GM19025 (cell line): Measurements from ENCODE around the gene HNRNPLL.
"Not testable (repeated sequence)": the region's sequence is repeated elsewhere in the genome, so short reads cannot be mapped to it uniquely, and the experiment has no call there.

Experiments used
- ATAC-seq: cut with Tn5 transposase; IDR thresholded peaks from one replicate; pipeline ENCODE4 v1.9.1; 2021; ENCODE audit warnings: mild to moderate bottlenecking, low read depth, moderate library complexity; ENCODE audit not compliant: unreplicated experiment

Gene HNRNPLL

GRCh38 chr2:38602732-38603401 lies at the start of gene HNRNPLL:
TSS of gene HNRNPLL (minus strand) at chr2:38602928. CDS start at chr2:38602626, 302 bp downstream.
- ATAC-seq = peak; percentile 66

- ATAC-seq = no peak
Measured at GRCh38 chr2:38650717-38651116, 48.0 kb upstream of the HNRNPLL start.

GRCh38 chr2:38650012-38650411 lies 47.3 kb upstream of the HNRNPLL start:
- no peak for ATAC-seq

GRCh38 chr2:38649176-38649728 lies 46.5 kb upstream of the HNRNPLL start:
- ATAC-seq = no peak

GRCh38 chr2:38648107-38648761 lies 45.5 kb upstream of the HNRNPLL start:
- ATAC-seq = no peak

- not testable (repeated sequence) for ATAC-seq
Measured at GRCh38 chr2:38643683-38644511, 41.2 kb upstream of the HNRNPLL start.

- no peak for ATAC-seq
Measured at GRCh38 chr2:38643021-38643671, 40.4 kb upstream of the HNRNPLL start.

GRCh38 chr2:38642373-38643017 lies 39.8 kb upstream of the HNRNPLL start:
- ATAC-seq = not testable (repeated sequence)

- no peak for ATAC-seq
Measured at GRCh38 chr2:38636069-38636468, 33.3 kb upstream of the HNRNPLL start.

- ATAC-seq = no peak
Measured at GRCh38 chr2:38635139-38635538, 32.4 kb upstream of the HNRNPLL start.

GRCh38 chr2:38634684-38635083 lies 32.0 kb upstream of the HNRNPLL start:
- peak; percentile 79 for ATAC-seq

- ATAC-seq = no peak
Measured at GRCh38 chr2:38633895-38634294, 31.2 kb upstream of the HNRNPLL start.

GRCh38 chr2:38632980-38633379 lies 30.3 kb upstream of the HNRNPLL start:
- no peak for ATAC-seq

GRCh38 chr2:38631976-38632375 lies 29.2 kb upstream of the HNRNPLL start:
- ATAC-seq = no peak

GRCh38 chr2:38629684-38630083 lies 27.0 kb upstream of the HNRNPLL start:
- ATAC-seq = no peak

GRCh38 chr2:38627391-38627790 lies 24.7 kb upstream of the HNRNPLL start:
- no peak for ATAC-seq

GRCh38 chr2:38626326-38627035 lies 23.8 kb upstream of the HNRNPLL start:
- ATAC-seq = no peak

- ATAC-seq = no peak
Measured at GRCh38 chr2:38622210-38622609, 19.5 kb upstream of the HNRNPLL start.

- ATAC-seq = no peak
Measured at GRCh38 chr2:38621018-38621417, 18.3 kb upstream of the HNRNPLL start.
